ENCODE data around the gene ENDOD1. TPM values are rescaled to one million over a fixed set of nuclear protein-coding genes. Genes with fewer than 3 reads are reported as not detected.

Gene ENDOD1
- total RNA-seq, 1 experiment from 2014 or later: 0.87 TPM

- no peak for DNase-seq
- H3K79me1 ChIP-seq (ENCODE audit: insufficient read depth, low read depth, low read length, poor library complexity, severe bottlenecking): no peaks in the 10 kb centered on the region
- no peaks in the 10 kb centered on the region for H3K9me3 Mint-ChIP-seq
- no peak overlapping the region for H3T11ph ChIP-seq (ENCODE audit: low read length)
- no peaks in the 10 kb centered on the region for H3K79me2 ChIP-seq (ENCODE audit: insufficient read depth, low read length)
- no peak overlapping the region for H2AFZ ChIP-seq (ENCODE audit: low read length)
- TF ChIP-seq, protein P1, sequence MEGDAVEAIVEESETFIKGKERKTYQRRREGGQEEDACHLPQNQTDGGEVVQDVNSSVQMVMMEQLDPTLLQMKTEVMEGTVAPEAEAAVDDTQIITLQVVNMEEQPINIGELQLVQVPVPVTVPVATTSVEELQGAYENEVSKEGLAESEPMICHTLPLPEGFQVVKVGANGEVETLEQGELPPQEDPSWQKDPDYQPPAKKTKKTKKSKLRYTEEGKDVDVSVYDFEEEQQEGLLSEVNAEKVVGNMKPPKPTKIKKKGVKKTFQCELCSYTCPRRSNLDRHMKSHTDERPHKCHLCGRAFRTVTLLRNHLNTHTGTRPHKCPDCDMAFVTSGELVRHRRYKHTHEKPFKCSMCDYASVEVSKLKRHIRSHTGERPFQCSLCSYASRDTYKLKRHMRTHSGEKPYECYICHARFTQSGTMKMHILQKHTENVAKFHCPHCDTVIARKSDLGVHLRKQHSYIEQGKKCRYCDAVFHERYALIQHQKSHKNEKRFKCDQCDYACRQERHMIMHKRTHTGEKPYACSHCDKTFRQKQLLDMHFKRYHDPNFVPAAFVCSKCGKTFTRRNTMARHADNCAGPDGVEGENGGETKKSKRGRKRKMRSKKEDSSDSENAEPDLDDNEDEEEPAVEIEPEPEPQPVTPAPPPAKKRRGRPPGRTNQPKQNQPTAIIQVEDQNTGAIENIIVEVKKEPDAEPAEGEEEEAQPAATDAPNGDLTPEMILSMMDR (conservative IDR thresholded peaks at IDR 0.05): no peak
- no peak overlapping the region for H3K4ac ChIP-seq (ENCODE audit: low read depth, low read length)
- H3K18ac ChIP-seq (ENCODE audit: insufficient read length, low read depth, low read length): no peak overlapping the region
- H3K4me2 ChIP-seq (ENCODE audit: insufficient read depth, insufficient read length, low read length): no peak overlapping the region
- H4K20me1 ChIP-seq (ENCODE audit: control insufficient read depth, insufficient read depth, insufficient read length): no peaks in the 10 kb centered on the region
- no peak overlapping the region for H4K5ac ChIP-seq (ENCODE audit: insufficient read length, low read depth, low read length)
- H3K27me3 ChIP-seq (ENCODE audit: insufficient read depth, low read length): no peaks in the 10 kb centered on the region; the same call in 1 of the 2 replicates
- H2AK5ac ChIP-seq (ENCODE audit: insufficient read length, low read length): no peak overlapping the region
- H3K27me3 Mint-ChIP-seq (ENCODE audit: low read depth): peaks cover 43% of the 10 kb centered on the region
- no peak overlapping the region for H3K4me3 Mint-ChIP-seq
- H3K23me2 ChIP-seq (ENCODE audit: insufficient read length, low read depth, low read length, poor library complexity, severe bottlenecking): peaks cover 4% of the 10 kb centered on the region
- H2BK5ac ChIP-seq (ENCODE audit: insufficient read length, low read length): no peak overlapping the region
- no peak overlapping the region for H2BK15ac ChIP-seq (ENCODE audit: low read depth, low read length)
- H2BK120ac ChIP-seq (ENCODE audit: low read depth, low read length, poor library complexity, severe bottlenecking): no peak overlapping the region
- H3K27ac ChIP-seq (ENCODE audit: insufficient read length, low read depth, low read length): no peak overlapping the region
- H3K4me1 Mint-ChIP-seq: peaks cover 13 to 16% of the 10 kb centered on the region in 2 experiments
- no peak overlapping the region for H3K9ac ChIP-seq (ENCODE audit: extremely low read depth, insufficient read length, low read length)
- no peak overlapping the region for H2BK12ac ChIP-seq (ENCODE audit: insufficient read length, low read depth, low read length)
- H3K9me3 ChIP-seq (ENCODE audit: control insufficient read depth, low read depth, low read length): no peaks in the 10 kb centered on the region
- H3K23ac ChIP-seq (ENCODE audit: insufficient read length, low read depth, low read length): no peak overlapping the region
- H3K36me3 Mint-ChIP-seq (ENCODE audit: insufficient read depth in 1 of 3, low read depth in 3 of 3): no peaks in the 10 kb centered on the region
- H4K8ac ChIP-seq (replicated peaks; ENCODE audit: insufficient read length, low read depth, low read length): no peak overlapping the region
- H3K14ac ChIP-seq (ENCODE audit: insufficient read depth, low read length): no peak overlapping the region
- H2BK20ac ChIP-seq (ENCODE audit: low read depth, low read length, poor library complexity, severe bottlenecking): no peak overlapping the region
- no peak overlapping the region for H4K91ac ChIP-seq (ENCODE audit: insufficient read length, low read depth, low read length)
- H3K56ac ChIP-seq (ENCODE audit: insufficient read length, low read depth, low read length): no peak overlapping the region
- H3K4me1 ChIP-seq (ENCODE audit: insufficient read depth, low read length): peaks cover 3% of the 10 kb centered on the region; the same call in 1 of the 2 replicates
- H3K27ac Mint-ChIP-seq: no peak overlapping the region
Measured at GRCh38 chr11:95084509-95084908, 5.1 kb upstream of the ENDOD1 start.

All from H9 (cell line).